ENCODE results near the gene SORCS2.

DNA sequence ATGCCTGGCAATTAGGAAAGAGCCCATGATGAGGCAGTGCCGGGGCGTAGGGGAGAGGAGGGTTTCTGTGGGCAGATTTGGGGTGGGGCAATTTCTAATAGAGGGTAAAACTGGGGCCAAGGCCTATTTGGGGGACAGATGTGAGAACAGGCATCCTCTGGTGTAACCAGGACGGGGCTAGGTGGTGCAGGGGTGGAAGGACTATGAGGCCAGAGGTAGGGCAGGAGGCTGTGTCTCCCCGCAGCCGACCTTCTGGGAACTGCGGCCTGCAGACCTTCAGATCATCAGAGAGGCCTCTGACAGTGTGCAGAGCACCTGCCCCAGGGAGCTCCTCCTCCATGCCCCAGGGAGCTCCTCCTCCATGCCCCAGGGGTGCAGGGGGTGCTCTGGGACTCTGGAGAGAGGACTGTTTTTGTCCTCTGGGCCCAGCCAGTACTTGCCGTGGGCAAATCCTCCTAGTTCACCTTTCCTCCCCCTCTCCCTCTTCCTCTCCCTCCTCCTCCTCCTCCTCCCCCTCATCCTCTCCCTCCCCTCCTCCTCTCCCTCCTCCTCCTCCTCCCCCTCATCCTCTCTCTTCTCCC, 101.9 kb downstream of the SORCS2 start:
- no peak for TF ChIP-seq EZH2phosphoT487 (IDR thresholded peaks at IDR 0.05; ENCODE audit: borderline replicate concordance, low read depth, low read length)
- TF ChIP-seq, protein P1, sequence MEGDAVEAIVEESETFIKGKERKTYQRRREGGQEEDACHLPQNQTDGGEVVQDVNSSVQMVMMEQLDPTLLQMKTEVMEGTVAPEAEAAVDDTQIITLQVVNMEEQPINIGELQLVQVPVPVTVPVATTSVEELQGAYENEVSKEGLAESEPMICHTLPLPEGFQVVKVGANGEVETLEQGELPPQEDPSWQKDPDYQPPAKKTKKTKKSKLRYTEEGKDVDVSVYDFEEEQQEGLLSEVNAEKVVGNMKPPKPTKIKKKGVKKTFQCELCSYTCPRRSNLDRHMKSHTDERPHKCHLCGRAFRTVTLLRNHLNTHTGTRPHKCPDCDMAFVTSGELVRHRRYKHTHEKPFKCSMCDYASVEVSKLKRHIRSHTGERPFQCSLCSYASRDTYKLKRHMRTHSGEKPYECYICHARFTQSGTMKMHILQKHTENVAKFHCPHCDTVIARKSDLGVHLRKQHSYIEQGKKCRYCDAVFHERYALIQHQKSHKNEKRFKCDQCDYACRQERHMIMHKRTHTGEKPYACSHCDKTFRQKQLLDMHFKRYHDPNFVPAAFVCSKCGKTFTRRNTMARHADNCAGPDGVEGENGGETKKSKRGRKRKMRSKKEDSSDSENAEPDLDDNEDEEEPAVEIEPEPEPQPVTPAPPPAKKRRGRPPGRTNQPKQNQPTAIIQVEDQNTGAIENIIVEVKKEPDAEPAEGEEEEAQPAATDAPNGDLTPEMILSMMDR (conservative IDR thresholded peaks at IDR 0.05; ENCODE audit: low read length) = no peak

Data from OCI-LY7 (cell line).